KOPT-K1 (cell line): ENCODE results near the gene GALNS.
"Not testable (repeated sequence)": the region's sequence is repeated elsewhere in the genome, so short reads cannot be mapped to it uniquely, and the experiment has no call there.

Source experiments
- H3K27ac ChIP-seq: fragments of 200-600 bp; sonication (generic); 2 replicates; pipeline ENCODE4 v1.5.1; 2016; ENCODE audit warnings: antibody characterized with exemption, mild to moderate bottlenecking, low read depth, low read length; ENCODE audit not compliant: poor library complexity, severe bottlenecking
- H3K36me3 ChIP-seq: fragments of 200-600 bp; sonication (generic); 2 replicates; pipeline ENCODE4 v1.5.1; 2017; ENCODE audit warnings: antibody characterized with exemption, mild to moderate bottlenecking, low read length, moderate library complexity; ENCODE audit not compliant: insufficient read depth
- H3K9me3 ChIP-seq: fragments of 200-600 bp; sonication (generic); 2 replicates; pipeline ENCODE4 v1.5.1; 2017; ENCODE audit warnings: antibody characterized with exemption, low read length, mild to moderate bottlenecking; ENCODE audit not compliant: insufficient read depth, poor library complexity, severe bottlenecking

GALNS gene

GRCh38 chr16:88830258-88830657 is 26.5 kb downstream of the GALNS start:
- Histone ChIP-seq H3K9me3 (no peaks in the 10 kb centered on the region), H3K27ac (no peak overlapping the region), H3K36me3 (no peaks in the 10 kb centered on the region)

- Histone ChIP-seq H3K36me3 (no peaks in the 10 kb centered on the region), H3K27ac (no peak overlapping the region), H3K9me3 (no peaks in the 10 kb centered on the region)
These were observed 28.0 kb downstream of the GALNS start for GRCh38 chr16:88828711-88829110.

- no peaks in the 10 kb centered on the region for H3K9me3 ChIP-seq
- no peaks in the 10 kb centered on the region for H3K36me3 ChIP-seq
- H3K27ac ChIP-seq, result no peak overlapping the region
These were observed 29.0 kb downstream of the GALNS start for GRCh38 chr16:88827727-88828126.

DNA sequence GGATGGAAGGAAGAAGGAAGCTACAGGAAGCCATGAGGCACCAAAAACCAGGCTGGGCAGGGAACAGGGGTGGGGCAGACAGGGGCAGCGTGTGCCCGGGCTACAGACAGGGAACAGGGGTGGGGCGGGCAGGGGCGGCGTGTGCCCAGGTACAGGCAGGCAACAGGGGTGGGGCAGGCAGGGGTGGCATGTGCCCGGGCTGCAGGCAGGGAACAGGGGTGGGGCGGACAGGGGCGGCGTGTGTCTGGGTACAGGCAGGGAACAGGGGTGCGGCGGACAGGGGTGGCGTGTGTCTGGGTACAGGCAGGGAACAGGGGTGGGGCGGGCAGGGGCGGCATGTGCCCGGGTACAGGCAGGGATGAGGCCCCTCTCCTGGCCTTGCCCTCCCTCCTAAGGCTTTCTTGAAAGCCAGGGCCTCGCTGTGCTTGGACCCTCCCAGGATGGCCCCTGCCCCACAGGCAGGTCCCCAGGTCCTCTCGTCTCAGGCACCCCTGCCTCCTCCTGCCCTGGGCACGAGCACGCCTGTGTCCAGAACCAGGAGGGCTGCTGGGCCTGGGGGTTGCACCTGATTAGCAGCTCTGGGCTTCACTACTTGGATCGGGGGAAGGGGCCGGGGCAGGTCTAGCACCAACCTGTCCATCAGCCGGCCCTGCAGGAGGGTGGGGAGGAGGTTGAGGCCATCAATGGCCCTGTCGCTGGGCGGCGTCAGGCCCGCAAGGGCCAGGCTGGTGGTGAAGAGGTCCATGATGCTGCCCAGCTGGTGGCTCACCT is 30.5 kb downstream of the GALNS start:
- Histone ChIP-seq H3K36me3 (no peaks in the 10 kb centered on the region), H3K27ac (no peak overlapping the region), H3K9me3 (no peaks in the 10 kb centered on the region)

- no peak overlapping the region for H3K27ac ChIP-seq
- no peaks in the 10 kb centered on the region for H3K9me3 ChIP-seq
- H3K36me3 ChIP-seq, result no peaks in the 10 kb centered on the region
These were observed 31.6 kb downstream of the GALNS start for GRCh38 chr16:88825146-88825545.

DNA sequence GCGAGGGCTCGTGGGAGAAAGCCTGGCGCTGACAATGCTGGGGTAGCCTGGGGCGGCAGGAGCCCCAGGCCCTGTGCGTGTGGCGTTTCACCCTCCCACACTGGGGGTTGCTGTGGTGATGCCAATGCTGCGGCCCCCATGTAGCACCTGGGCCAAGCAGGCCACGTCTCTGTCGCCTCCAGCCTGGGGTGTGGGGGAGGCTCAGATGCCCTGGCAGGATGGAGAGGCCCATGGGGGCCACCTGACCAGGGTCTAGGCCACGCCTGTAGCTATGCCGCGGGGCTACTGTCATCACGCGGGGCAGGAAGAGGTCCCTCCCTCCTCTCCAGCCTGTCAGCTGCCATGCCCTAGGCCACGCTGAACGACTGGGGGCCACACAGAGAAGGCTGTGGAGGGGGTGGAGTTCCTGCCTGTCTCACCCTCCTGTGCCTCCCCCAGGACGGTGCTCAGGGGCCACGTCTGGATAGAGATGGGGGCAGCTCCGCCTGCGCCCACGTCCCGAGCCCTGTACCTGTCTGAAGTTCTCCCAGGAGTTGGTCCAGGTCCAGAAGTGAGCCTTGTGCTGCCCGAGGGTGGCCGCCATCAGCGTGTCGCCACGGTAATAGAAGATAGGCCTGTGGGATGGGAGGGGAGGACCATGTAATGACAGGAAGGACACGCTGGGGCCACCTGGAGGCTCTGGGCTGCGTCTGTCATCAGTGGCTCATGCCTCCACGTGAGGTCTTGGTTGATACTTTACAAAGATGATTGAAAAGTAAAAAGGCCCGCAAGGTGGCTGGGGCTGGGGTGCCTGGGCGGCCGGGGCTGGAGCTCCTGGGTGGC is 32.3 kb downstream of the GALNS start:
- H3K36me3 ChIP-seq, result no peaks in the 10 kb centered on the region
- H3K9me3 ChIP-seq, result no peaks in the 10 kb centered on the region
- H3K27ac ChIP-seq, result no peak overlapping the region

DNA sequence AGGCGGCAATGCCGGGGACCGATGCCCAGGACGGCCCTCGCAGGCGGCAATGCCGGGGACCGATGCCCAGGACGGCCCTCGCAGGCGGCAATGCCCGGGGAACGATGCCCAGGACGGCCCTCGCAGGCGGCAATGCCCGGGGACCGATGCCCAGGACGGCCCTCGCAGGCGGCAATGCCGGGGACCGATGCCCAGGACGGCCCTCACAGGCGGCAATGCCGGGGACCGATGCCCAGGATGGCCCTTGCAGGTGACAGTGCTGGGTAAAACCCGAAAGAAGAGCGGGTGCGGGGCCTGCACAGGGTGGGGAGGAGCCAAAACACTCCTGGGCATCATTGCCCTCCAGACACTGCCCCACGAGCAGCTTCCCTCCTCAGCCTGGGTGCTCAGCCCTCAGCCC is 33.1 kb downstream of the GALNS start:
- H3K27ac ChIP-seq, H3K36me3 ChIP-seq, H3K9me3 ChIP-seq: not testable (repeated sequence)

DNA sequence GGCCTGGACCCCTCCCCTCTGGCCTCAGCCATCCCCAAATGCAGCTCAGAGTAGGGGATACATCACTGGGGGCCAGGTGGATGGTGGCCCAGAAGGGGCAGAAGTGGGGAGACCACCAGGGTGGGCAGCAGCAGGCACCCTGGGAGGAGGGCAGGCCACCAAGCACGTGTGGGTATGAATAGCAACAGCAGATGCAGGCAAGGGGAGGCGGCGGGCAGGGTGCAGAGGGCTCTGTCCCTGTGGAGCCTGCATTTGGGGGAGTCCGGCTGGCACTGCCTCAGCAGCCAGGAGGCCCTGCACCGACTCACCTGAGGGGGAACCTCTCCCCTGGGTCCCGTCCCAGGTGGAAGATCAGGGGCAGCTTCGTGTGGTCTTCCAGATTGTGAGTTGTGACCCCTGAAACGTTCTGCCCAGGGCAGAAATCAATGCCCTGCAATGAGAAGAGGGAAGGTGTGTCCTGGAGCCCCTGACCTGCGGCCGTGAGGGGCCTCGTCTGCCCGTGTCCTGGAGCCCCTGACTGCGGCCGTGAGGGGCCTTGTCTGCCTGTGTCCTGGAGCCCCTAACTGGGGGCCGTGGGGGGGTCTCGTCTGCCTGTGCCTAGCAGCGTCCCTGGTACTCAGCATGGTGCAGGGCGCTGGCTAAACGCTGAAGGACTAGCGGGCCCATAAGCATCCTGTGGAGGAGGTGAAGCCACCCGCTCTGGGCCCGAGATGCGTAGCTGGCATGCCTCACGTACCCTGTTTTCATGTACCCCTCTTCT is 34.3 kb downstream of the GALNS start:
- no peak overlapping the region for H3K27ac ChIP-seq
- H3K9me3 ChIP-seq, result no peaks in the 10 kb centered on the region
- H3K36me3 ChIP-seq, result no peaks in the 10 kb centered on the region

DNA sequence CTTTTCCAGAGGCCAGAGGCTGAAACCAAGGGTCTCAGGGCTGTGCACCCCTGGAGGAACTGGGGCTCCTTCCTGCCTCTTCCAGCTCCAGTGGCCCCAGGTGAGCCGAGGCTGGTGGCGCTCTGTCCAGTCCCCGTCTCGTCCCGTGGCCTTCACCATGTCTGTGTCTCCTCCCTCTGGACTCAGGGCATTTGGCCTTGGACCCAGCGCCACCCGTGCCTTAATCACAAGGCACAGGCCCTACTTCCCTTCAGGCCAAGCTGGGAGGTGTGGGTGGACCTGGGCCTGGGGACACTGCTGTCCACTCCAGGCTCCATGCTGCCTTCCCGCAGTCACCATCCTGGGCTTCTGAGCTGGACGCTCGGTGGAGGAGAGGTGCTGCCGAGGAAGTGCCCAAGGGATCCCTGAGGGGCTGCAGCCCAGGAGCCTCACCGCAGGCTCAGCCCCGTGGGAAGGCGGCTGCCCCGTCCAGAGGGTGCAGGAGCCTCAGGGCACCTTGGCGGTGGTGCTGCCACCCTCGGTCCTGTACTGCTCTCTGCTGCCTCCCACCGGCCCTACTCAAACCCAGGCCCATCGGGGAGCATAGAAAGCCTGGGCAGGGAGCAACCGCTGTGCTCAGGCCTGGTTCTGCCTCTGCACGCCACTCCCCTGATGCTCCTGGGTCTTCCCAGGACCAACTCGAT is 35.4 kb downstream of the GALNS start:
- Histone ChIP-seq H3K36me3 (no peaks in the 10 kb centered on the region), H3K9me3 (no peaks in the 10 kb centered on the region), H3K27ac (no peak overlapping the region)

DNA sequence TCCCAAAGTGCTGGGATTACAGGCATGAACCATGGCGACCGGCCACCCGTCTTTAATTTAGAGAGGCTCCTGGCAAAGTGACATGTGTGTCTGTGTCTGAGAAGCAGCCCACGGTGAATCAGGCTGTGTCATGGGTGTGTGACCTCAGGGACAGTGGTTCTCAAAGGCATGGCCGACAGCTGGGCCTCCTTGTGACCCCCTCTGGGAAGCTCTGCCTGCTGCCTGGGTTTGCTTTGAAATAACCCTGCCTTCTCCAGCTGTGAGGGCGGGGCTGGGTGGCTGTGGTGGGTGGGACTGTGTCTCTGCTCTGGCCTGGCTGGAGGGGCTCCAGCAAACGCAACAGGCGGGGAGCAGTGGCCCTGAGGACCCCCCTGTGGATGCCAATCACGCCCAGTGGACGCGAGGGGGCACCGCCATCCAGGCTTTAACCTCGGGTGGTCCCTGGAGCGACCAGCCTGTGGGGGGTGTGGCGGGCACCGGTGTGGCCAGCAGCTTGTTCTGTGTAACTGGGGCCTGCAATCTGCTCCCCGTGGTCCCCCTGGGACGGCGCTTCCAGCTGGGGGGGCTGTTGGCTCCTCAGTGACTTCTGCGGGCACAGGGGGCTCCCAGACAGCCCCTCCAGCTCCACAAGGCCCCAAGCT is 36.2 kb downstream of the GALNS start:
- Histone ChIP-seq H3K36me3 (no peaks in the 10 kb centered on the region), H3K27ac (no peak overlapping the region), H3K9me3 (no peaks in the 10 kb centered on the region)

DNA sequence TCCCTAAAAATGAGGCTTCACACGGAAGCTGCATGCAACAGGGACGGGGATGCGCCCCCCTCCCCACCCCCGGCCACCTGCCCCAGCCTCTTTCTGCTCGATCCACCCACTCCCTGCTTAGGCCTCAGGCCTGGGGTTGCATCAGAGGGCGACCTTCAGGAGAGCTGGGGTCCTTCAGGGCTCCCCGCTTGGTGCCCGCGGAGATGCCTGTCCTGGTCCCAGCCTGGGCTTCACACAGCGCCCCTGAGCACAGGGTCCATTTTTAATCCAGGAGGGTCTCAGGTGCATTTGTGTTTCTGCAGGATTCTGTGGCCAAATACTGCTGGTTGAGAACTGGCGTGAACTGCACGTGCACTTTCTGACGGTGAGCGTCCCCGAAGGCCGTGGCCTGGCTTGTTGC is 37.6 kb downstream of the GALNS start:
- H3K27ac ChIP-seq, result no peak overlapping the region
- no peaks in the 10 kb centered on the region for H3K36me3 ChIP-seq
- H3K9me3 ChIP-seq, result no peaks in the 10 kb centered on the region

DNA sequence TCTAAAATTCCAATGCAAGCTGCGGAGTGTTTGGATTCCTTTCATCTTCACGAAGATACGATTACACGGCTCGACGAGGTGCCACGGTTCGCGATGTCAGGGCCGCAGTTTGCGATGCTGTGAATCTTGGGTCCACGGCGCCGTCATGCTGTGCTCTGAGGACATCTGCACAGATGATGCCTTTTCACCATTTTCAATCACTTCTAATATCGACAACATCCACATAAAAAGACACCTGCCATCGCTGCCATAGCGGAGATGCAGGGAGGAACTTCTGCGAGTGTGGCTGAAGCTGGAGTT is 38.2 kb downstream of the GALNS start:
- Histone ChIP-seq H3K27ac (no peak overlapping the region), H3K36me3 (no peaks in the 10 kb centered on the region), H3K9me3 (no peaks in the 10 kb centered on the region)

- no peaks in the 10 kb centered on the region for H3K36me3 ChIP-seq
These were observed 38.8 kb downstream of the GALNS start for GRCh38 chr16:88817785-88818574.

More at GRCh38 chr16:88817785-88818574, 38.8 kb downstream of the GALNS start:
- Histone ChIP-seq H3K27ac (no peak overlapping the region), H3K9me3 (no peaks in the 10 kb centered on the region)
